Measurements from ENCODE around the gene HLA-DMB.

DNA sequence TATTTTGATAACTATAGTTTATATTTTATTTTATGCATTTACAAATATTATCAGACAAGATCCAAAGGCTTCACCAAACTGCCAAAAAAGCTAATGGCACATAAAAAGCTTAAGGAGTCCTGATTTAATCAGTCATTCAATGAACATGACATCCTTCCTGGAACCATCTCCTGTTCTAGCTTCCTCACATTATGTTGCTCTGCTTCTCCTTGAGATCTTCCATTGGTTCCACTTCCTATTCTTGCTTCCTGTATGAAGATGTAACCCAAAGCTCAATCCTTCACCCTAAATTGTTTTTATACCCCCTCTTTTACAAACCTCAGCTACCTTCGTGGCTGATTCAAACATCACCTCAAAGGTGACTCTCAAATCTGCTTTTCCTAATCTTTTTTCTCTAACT is 23.0 kb upstream of the HLA-DMB start:
- TF ChIP-seq, protein P1, sequence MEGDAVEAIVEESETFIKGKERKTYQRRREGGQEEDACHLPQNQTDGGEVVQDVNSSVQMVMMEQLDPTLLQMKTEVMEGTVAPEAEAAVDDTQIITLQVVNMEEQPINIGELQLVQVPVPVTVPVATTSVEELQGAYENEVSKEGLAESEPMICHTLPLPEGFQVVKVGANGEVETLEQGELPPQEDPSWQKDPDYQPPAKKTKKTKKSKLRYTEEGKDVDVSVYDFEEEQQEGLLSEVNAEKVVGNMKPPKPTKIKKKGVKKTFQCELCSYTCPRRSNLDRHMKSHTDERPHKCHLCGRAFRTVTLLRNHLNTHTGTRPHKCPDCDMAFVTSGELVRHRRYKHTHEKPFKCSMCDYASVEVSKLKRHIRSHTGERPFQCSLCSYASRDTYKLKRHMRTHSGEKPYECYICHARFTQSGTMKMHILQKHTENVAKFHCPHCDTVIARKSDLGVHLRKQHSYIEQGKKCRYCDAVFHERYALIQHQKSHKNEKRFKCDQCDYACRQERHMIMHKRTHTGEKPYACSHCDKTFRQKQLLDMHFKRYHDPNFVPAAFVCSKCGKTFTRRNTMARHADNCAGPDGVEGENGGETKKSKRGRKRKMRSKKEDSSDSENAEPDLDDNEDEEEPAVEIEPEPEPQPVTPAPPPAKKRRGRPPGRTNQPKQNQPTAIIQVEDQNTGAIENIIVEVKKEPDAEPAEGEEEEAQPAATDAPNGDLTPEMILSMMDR (IDR thresholded peaks at IDR 0.05 in 4 of 5, conservative IDR thresholded peaks at IDR 0.05 in 1 of 5): no peak
- no peak for TF ChIP-seq POLR2A (IDR thresholded peaks at IDR 0.05)
